ENCODE results near the gene TLR6.

DNA sequence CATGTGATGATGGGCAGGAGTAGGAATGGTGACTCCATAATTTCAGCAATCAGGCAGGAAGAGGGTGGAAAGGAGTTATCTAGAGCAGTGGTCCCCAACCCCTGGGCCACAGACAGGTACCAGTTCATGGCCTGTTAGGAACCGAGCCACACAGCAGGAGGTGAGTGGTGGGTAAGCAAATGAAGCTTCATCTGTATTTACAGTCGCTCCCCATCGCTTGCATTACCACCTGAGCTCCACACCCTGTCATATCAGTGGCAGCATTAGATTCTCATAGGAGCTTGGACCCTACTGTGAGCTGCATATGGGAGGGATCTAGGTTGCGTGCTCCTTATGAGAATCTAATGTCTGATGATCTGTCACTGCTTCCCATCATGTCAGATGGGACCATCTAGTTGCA is 72.5 kb downstream of the TLR6 start:
- TF ChIP-seq CEBPB (IDR thresholded peaks at IDR 0.05; ENCODE audit: low read depth) (no peak), EZH2phosphoT487 (IDR thresholded peaks at IDR 0.05; ENCODE audit: borderline replicate concordance) (no peak), ZNF274 (IDR thresholded peaks at IDR 0.05; ENCODE audit: low read depth, low read length) (no peak), EZH2 (IDR thresholded peaks at IDR 0.05) (no peak), POLR2AphosphoS5 (IDR thresholded peaks at IDR 0.05; ENCODE audit: low read depth, low read length) (no peak), MAX (IDR thresholded peaks at IDR 0.05) (no peak), POLR2A (IDR thresholded peaks at IDR 0.05; ENCODE audit: borderline replicate concordance, extremely low read depth, insufficient read depth, insufficient read length) (no peak)
- TF ChIP-seq, protein P1, sequence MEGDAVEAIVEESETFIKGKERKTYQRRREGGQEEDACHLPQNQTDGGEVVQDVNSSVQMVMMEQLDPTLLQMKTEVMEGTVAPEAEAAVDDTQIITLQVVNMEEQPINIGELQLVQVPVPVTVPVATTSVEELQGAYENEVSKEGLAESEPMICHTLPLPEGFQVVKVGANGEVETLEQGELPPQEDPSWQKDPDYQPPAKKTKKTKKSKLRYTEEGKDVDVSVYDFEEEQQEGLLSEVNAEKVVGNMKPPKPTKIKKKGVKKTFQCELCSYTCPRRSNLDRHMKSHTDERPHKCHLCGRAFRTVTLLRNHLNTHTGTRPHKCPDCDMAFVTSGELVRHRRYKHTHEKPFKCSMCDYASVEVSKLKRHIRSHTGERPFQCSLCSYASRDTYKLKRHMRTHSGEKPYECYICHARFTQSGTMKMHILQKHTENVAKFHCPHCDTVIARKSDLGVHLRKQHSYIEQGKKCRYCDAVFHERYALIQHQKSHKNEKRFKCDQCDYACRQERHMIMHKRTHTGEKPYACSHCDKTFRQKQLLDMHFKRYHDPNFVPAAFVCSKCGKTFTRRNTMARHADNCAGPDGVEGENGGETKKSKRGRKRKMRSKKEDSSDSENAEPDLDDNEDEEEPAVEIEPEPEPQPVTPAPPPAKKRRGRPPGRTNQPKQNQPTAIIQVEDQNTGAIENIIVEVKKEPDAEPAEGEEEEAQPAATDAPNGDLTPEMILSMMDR (IDR thresholded peaks at IDR 0.05 in 2 of 3, conservative IDR thresholded peaks at IDR 0.05 in 1 of 3; ENCODE audit: borderline replicate concordance in 1 of 3, insufficient read depth in 1 of 3, low read depth in 2 of 3, low read length in 2 of 3) = no peak
- TF ChIP-seq, protein P2, sequence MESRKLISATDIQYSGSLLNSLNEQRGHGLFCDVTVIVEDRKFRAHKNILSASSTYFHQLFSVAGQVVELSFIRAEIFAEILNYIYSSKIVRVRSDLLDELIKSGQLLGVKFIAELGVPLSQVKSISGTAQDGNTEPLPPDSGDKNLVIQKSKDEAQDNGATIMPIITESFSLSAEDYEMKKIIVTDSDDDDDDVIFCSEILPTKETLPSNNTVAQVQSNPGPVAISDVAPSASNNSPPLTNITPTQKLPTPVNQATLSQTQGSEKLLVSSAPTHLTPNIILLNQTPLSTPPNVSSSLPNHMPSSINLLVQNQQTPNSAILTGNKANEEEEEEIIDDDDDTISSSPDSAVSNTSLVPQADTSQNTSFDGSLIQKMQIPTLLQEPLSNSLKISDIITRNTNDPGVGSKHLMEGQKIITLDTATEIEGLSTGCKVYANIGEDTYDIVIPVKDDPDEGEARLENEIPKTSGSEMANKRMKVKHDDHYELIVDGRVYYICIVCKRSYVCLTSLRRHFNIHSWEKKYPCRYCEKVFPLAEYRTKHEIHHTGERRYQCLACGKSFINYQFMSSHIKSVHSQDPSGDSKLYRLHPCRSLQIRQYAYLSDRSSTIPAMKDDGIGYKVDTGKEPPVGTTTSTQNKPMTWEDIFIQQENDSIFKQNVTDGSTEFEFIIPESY (IDR thresholded peaks at IDR 0.05; ENCODE audit: extremely low read depth, insufficient replicate concordance, low read length) = no peak
- TF ChIP-seq, protein P3, sequence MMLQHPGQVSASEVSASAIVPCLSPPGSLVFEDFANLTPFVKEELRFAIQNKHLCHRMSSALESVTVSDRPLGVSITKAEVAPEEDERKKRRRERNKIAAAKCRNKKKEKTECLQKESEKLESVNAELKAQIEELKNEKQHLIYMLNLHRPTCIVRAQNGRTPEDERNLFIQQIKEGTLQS (IDR thresholded peaks at IDR 0.05) = no peak
